Activated effector memory CD4-positive, alpha-beta T cell treated with Interleukin-2 at 50 U/mL for 16 hours (primary cell): ENCODE measurements around the gene MUSK.

ENCODE experiments used
- DNase-seq: peaks from one replicate; pipeline ENCODE4 v3.0.0-alpha.2; 2020

MUSK gene

GRCh38 chr9:110700953-110701352 lies 32.4 kb downstream of the MUSK start:
- no peak for DNase-seq

- DNase-seq: no peak
These were observed 35.1 kb downstream of the MUSK start for GRCh38 chr9:110703669-110704068.

GRCh38 chr9:110707419-110707818 lies 38.8 kb downstream of the MUSK start:
- DNase-seq: no peak

- DNase-seq: no peak
These were observed 41.8 kb downstream of the MUSK start for GRCh38 chr9:110710420-110710819.

GRCh38 chr9:110712955-110713354 lies 44.4 kb downstream of the MUSK start:
- DNase-seq: no peak

GRCh38 chr9:110714314-110714713 lies 45.7 kb downstream of the MUSK start:
- no peak for DNase-seq

- no peak for DNase-seq
These were observed 59.5 kb downstream of the MUSK start for GRCh38 chr9:110728058-110728457.

- DNase-seq: no peak
These were observed 61.0 kb downstream of the MUSK start for GRCh38 chr9:110729641-110730040.

- no peak for DNase-seq
These were observed 62.9 kb downstream of the MUSK start for GRCh38 chr9:110731437-110732028.

- no peak for DNase-seq
These were observed 70.4 kb downstream of the MUSK start for GRCh38 chr9:110738982-110739381.

- no peak for DNase-seq
These were observed 74.3 kb downstream of the MUSK start for GRCh38 chr9:110742741-110743371.

- no peak for DNase-seq
These were observed 76.3 kb downstream of the MUSK start for GRCh38 chr9:110744715-110745384.

GRCh38 chr9:110745676-110746075 lies 77.1 kb downstream of the MUSK start:
- DNase-seq: no peak

- no peak for DNase-seq
These were observed 77.8 kb downstream of the MUSK start for GRCh38 chr9:110746211-110746930.

GRCh38 chr9:110748251-110748893 lies 79.8 kb downstream of the MUSK start:
- DNase-seq: no peak

- DNase-seq: no peak
These were observed 81.7 kb downstream of the MUSK start for GRCh38 chr9:110750272-110750671.

GRCh38 chr9:110751971-110752370 lies 83.4 kb downstream of the MUSK start:
- no peak for DNase-seq

GRCh38 chr9:110752766-110753165 lies 84.2 kb downstream of the MUSK start:
- no peak for DNase-seq

- no peak for DNase-seq
These were observed 85.2 kb downstream of the MUSK start for GRCh38 chr9:110753731-110754231.

GRCh38 chr9:110755179-110755578 lies 86.6 kb downstream of the MUSK start:
- DNase-seq: no peak

GRCh38 chr9:110758201-110758600 lies 89.6 kb downstream of the MUSK start:
- DNase-seq: no peak

GRCh38 chr9:110762783-110763182 lies 94.2 kb downstream of the MUSK start:
- DNase-seq: no peak

- DNase-seq: no peak
These were observed 95.0 kb downstream of the MUSK start for GRCh38 chr9:110763568-110763967.
